ENCODE measurements around the gene CNOT11. TPM values are rescaled to one million over a fixed set of nuclear protein-coding genes. Genes with fewer than 3 reads are reported as not detected.

Gene CNOT11
- total and polyA plus RNA-seq, 2 donors (not counting 1 experiment from before 2014, with no cell fraction given), result 16.3 to 53.1 TPM

DNA sequence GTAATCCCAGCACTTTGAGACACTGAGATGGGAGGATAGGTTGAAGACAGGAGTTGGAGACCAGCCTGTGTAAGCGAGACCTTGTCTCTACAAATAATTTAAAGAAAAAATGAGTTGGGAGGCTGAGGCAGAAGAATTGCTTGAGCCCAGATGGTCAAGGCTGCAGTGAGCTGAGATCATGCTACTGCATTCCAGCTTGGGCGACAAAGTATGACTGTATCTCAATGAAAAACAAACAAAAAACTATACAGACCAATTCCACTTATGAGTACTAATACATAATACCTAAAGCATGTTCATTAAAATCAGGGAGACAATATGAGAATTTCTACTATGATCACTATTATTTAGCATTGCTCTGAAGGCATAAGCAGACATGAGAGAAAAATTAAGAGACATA is 43.2 kb downstream of the CNOT11 start:
- no peaks in the 10 kb centered on the region for H3K36me3 ChIP-seq (ENCODE audit: control insufficient read depth, insufficient read depth, low read length)
- no peak for TF ChIP-seq EZH2 (IDR thresholded peaks at IDR 0.05; ENCODE audit: low read length, missing control alignments)
- TF ChIP-seq, protein P1, sequence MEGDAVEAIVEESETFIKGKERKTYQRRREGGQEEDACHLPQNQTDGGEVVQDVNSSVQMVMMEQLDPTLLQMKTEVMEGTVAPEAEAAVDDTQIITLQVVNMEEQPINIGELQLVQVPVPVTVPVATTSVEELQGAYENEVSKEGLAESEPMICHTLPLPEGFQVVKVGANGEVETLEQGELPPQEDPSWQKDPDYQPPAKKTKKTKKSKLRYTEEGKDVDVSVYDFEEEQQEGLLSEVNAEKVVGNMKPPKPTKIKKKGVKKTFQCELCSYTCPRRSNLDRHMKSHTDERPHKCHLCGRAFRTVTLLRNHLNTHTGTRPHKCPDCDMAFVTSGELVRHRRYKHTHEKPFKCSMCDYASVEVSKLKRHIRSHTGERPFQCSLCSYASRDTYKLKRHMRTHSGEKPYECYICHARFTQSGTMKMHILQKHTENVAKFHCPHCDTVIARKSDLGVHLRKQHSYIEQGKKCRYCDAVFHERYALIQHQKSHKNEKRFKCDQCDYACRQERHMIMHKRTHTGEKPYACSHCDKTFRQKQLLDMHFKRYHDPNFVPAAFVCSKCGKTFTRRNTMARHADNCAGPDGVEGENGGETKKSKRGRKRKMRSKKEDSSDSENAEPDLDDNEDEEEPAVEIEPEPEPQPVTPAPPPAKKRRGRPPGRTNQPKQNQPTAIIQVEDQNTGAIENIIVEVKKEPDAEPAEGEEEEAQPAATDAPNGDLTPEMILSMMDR (conservative IDR thresholded peaks at IDR 0.05 in 1 of 2, IDR thresholded peaks at IDR 0.05 in 1 of 2; ENCODE audit: low read depth in 1 of 2, low read length in 2 of 2), result no peak
- H3K27me3 ChIP-seq (ENCODE audit: control insufficient read depth, insufficient read depth, low read length), result no peaks in the 10 kb centered on the region
- H3K9ac ChIP-seq (ENCODE audit: insufficient read depth, low read length), result no peak overlapping the region
- no peaks in the 10 kb centered on the region for H3K4me1 ChIP-seq (ENCODE audit: control insufficient read depth, extremely low read depth, insufficient read depth, low read length)
- H2AFZ ChIP-seq (ENCODE audit: low read length), result no peak overlapping the region
- peaks cover 46% of the 10 kb centered on the region for H3K79me2 ChIP-seq (ENCODE audit: control insufficient read depth, insufficient read depth, low read length)
- H4K20me1 ChIP-seq (ENCODE audit: control insufficient read depth, extremely low read depth, insufficient read depth, low read length), result no peaks in the 10 kb centered on the region
- H3K4me3 ChIP-seq (replicated peaks in 1 of 4; ENCODE audit: control extremely low read depth in 1 of 4, insufficient read depth in 1 of 4, low read depth in 3 of 4, low read length in 4 of 4), result no peak overlapping the region
- H3K27ac ChIP-seq (ENCODE audit: insufficient read depth, low read length), result no peak overlapping the region
- peak; percentile 56 to 84 for DNase-seq (ENCODE audit: low read depth in 2 of 2)
- H3K9me3 ChIP-seq (ENCODE audit: control insufficient read depth, insufficient read depth, low read depth, low read length), result no peaks in the 10 kb centered on the region
- peak overlapping the region; percentile 21 for H3K4me2 ChIP-seq (ENCODE audit: extremely low read depth, insufficient read depth, low read length)

DNA sequence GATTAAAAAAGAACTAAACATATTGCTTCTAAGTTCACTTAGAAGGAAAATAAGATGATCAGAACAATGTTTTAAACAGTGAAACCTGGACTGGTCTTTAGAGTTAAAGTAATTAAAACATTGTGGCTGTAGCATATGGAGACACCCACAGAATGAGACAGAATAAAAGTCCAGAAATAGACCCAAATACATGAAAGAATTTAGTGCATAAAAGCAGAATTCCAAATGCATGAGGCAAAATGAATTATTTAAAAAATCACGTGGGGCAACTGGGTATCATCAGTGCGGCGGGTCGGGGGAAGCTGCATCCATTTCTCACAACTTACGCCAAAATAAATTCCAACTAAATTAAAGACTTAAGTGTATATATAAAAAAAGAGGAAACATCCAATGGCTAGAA is 43.7 kb downstream of the CNOT11 start:
- Histone ChIP-seq H3K9ac (ENCODE audit: insufficient read depth, low read length) (no peak overlapping the region), H3K4me1 (ENCODE audit: control insufficient read depth, extremely low read depth, insufficient read depth, low read length) (no peaks in the 10 kb centered on the region), H3K27ac (ENCODE audit: insufficient read depth, low read length) (no peak overlapping the region), H3K9me3 (ENCODE audit: control insufficient read depth, insufficient read depth, low read depth, low read length) (no peaks in the 10 kb centered on the region), H2AFZ (ENCODE audit: low read length) (no peak overlapping the region), H3K27me3 (ENCODE audit: control insufficient read depth, insufficient read depth, low read length) (no peaks in the 10 kb centered on the region), H3K4me3 (replicated peaks in 1 of 4; ENCODE audit: control extremely low read depth in 1 of 4, insufficient read depth in 1 of 4, low read depth in 3 of 4, low read length in 4 of 4) (no peak overlapping the region), H4K20me1 (ENCODE audit: control insufficient read depth, extremely low read depth, insufficient read depth, low read length) (no peaks in the 10 kb centered on the region), H3K79me2 (ENCODE audit: control insufficient read depth, insufficient read depth, low read length) (peaks cover 51% of the 10 kb centered on the region), H3K4me2 (ENCODE audit: extremely low read depth, insufficient read depth, low read length) (no peak overlapping the region), H3K36me3 (ENCODE audit: control insufficient read depth, insufficient read depth, low read length) (no peaks in the 10 kb centered on the region)
- TF ChIP-seq EZH2 (IDR thresholded peaks at IDR 0.05; ENCODE audit: low read length, missing control alignments), result no peak
- TF ChIP-seq, protein P1 (conservative IDR thresholded peaks at IDR 0.05 in 1 of 2, IDR thresholded peaks at IDR 0.05 in 1 of 2; ENCODE audit: low read depth in 1 of 2, low read length in 2 of 2), result no peak
- peak in 1 of 2 donors; percentile 62 for DNase-seq (ENCODE audit: low read depth in 2 of 2)

DNA sequence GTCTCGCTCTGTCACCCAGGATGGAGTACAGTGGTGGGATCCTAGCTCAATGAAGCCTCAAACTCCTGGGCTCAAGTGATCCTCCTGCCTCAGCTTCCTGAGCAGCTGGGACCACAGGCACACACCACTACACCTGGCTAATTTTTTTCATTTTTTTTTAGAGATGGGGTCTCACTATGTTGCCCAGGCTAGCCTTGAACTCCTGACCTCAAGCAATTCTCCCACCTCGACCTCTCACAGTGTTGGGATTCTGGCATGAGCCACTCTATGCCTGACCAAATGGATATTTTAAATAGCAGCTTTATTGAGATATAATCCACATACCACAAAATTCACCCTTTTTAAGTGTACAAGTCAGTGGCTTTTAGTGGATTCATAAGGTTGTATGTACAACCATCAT is 44.7 kb downstream of the CNOT11 start:
- Histone ChIP-seq H3K4me1 (ENCODE audit: control insufficient read depth, extremely low read depth, insufficient read depth, low read length) (no peaks in the 10 kb centered on the region), H4K20me1 (ENCODE audit: control insufficient read depth, extremely low read depth, insufficient read depth, low read length) (no peaks in the 10 kb centered on the region)

More for the DNA sequence above, 44.7 kb downstream of the CNOT11 start:
- H3K9ac ChIP-seq (ENCODE audit: insufficient read depth, low read length), result no peak overlapping the region
- H3K27me3 ChIP-seq (ENCODE audit: control insufficient read depth, insufficient read depth, low read length), result no peaks in the 10 kb centered on the region
- H3K4me2 ChIP-seq (ENCODE audit: extremely low read depth, insufficient read depth, low read length), result no peak overlapping the region
- H3K4me3 ChIP-seq (replicated peaks in 1 of 4; ENCODE audit: control extremely low read depth in 1 of 4, insufficient read depth in 1 of 4, low read depth in 3 of 4, low read length in 4 of 4), result no peak overlapping the region
- H3K9me3 ChIP-seq (ENCODE audit: control insufficient read depth, insufficient read depth, low read depth, low read length), result no peaks in the 10 kb centered on the region
- H2AFZ ChIP-seq (ENCODE audit: low read length), result no peak overlapping the region
- no peak for DNase-seq (ENCODE audit: low read depth in 2 of 2)
- TF ChIP-seq, protein P1 (conservative IDR thresholded peaks at IDR 0.05 in 1 of 2, IDR thresholded peaks at IDR 0.05 in 1 of 2; ENCODE audit: low read depth in 1 of 2, low read length in 2 of 2), result no peak
- TF ChIP-seq EZH2 (IDR thresholded peaks at IDR 0.05; ENCODE audit: low read length, missing control alignments), result no peak
- no peak overlapping the region for H3K27ac ChIP-seq (ENCODE audit: insufficient read depth, low read length)
- H3K36me3 ChIP-seq (ENCODE audit: control insufficient read depth, insufficient read depth, low read length), result no peaks in the 10 kb centered on the region
- H3K79me2 ChIP-seq (ENCODE audit: control insufficient read depth, insufficient read depth, low read length), result peaks cover 60% of the 10 kb centered on the region
